NCI-H774 (cell line): ENCODE data around the gene ANP32B.
A peak's percentile ranks its signal among the peaks of the same experiment; 100 is the strongest.
"Not testable (repeated sequence)": the region's sequence is repeated elsewhere in the genome, so short reads cannot be mapped to it uniquely, and the experiment has no call there.

Source experiments
- DNase-seq: peaks from one replicate; lab custom pipeline; 2025; lab: John Stamatoyannopoulos, UW

The ANP32B gene

DNA sequence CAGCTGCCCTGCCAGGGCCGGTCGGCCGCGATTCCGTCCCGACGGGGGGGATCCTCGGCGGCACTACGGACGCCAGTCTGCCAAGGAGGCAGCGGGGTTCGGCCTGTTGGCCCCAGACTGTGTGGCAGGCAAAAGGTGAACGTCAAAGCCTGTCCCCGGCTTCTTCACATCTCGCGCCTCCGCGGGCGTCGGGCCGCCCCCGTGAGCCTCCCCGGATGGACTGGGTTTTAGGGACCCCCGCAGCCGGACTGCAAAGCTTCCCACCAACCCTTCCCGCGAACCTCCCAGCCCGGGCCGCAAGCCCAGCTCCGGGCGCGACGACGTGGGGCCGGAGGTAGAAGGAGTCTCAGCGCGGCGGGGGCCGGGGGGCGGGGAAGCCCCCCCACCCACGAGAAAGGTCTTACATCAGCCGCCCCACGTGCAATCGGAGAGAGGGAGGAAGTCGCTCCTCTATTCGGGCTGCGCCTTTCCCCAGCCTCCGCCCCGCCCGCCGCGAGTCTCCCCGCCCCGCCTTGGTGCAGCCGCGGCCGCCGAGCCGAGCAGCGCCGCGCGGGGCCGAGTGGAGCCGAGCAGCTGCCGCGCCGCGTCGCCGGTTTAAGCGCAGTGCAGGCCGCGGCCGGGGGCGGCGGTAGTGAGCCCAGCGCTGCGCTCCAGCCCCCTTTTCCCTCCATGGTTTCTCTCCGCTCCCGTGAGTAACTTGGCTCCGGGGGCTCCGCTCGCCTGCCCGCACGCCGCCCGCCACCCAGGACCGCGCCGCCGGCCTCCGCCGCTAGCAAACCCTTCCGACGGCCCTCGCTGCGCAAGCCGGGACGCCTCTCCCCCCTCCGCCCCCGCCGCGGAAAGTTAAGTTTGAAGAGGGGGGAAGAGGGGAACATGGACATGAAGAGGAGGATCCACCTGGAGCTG, at the start of gene ANP32B:
ANP32B (plus strand) TSS at position 659 of the 906 bp plus-strand sequence; CDS start at position 874, 215 bp downstream.
- peak; percentile 79 for DNase-seq

DNA sequence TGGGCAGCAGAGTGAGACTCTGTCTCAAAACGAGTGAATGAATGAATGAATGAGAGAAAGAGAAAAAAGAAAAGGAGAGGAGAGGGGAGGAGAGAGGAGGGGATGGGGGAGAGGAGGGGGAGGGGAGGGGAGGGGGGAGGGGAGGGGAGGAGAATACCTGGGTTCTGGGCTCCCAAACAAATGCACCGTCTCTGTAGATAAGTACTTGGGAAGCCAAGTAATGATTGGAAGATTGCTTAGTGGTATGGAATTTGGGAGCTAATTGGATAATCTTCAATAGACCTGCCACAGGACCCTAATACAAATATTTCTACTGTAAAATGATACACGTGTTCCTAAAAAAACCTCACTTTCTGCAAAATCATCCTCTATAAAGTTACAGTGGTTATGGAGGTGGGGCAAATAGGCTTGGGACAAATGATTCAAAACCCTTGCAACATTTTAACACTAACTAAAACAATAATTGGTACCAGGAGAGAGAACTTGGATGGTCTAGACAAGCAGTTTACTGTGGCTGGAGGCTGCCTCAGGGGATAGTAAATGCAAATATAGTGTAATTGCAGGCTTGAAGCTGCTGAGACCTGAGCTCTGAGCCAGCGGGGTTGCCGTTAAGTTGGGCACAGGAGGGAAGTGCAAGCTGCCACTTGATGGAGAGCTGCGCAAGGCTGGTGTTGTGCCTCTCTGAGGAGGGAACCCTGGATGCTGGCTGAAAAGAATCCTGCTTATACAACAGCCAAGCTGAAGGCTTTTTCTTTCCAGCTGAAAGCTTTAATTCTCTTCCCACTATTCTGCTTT, 48.6 kb upstream of the ANP32B start:
- no peak for DNase-seq

DNA sequence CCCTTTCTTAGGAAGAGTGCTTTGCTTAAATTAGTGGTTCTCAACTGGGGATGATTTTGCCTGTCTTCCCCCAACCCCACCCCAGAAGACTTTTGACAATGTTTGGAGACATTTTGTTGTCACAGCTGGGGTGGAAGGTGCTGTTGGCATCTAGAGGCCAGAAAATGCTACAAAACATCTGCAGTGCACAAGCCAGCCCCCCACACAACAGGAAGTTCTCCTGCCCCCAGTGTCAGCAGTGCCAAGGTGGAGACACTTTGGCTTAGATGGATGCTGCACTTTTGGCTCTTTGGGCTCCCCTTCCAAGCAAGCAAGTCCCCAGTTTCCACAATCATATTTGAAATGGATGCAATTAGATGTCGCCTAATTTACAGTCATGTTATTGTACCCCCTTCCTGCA, 47.9 kb upstream of the ANP32B start:
- DNase-seq = no peak

DNA sequence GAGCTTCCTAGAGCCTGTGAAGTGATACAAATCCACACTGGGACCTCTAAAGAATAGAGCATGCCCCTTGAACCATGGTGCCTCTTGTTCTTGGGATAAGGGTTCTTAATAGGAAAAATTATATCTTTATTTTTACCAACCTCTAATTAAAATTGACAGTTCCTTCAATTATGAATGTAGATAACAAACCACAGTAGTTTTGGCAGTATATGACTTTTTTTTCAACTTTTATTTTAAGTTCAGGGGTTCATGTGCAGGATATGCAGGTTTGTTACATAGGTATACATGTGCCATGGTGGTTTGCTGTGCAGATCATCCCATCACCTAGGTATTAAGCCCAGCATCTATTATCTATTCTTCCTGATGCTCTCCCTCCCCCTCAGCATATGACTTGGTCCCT, 46.1 kb upstream of the ANP32B start:
- no peak for DNase-seq

DNA sequence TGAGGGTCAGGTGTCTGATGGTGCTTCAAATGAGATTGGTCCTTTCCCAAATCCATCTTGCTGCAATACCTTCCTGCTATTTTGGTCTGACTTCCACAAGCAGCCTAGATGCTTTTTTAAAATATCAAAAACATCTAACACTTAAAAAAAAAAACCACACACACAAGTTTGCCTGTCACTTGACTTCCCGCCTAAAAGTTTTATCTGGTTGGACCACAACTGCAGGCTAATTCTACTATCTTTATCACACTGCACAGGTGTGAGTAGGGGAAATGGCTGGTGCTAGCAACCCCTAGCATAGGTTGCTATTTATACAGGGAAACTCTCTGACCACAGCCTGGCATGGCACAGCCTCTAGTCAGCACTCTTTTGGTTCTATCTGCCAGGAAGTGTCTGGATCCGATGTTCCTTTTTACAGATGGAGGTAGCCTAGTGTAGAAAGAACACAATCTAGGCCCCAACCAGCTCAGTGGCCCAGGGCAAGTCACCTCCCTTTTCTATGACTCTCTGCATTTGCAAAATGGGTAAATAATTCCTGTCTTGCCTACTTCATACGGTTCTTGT, 45.0 kb upstream of the ANP32B start, which contains the start of gene HEMGN:
HEMGN (minus strand) TSS at position 92 of the 564 bp plus-strand sequence; CDS start at position 56, 36 bp downstream.
- DNase-seq = no peak

DNA sequence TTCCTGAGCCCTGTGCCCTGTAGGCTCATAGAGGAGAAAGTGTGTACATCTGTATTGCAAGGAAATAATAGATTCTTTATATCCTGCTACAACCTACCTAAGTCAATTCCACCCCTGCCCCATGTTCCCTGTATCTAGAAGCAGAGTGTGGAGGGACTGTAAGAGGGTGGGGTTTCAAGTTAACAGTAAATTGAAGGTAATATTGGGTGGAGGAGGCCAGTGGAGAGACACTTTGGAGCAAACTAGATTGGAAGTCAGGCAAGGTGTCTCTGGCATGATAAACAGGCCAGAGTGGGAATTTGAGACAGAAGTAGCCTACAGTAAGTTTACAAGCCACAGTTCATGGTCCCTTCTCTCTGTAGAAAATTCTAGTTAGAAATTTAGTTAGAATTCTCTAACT, 42.9 kb upstream of the ANP32B start:
- DNase-seq = no peak

DNA sequence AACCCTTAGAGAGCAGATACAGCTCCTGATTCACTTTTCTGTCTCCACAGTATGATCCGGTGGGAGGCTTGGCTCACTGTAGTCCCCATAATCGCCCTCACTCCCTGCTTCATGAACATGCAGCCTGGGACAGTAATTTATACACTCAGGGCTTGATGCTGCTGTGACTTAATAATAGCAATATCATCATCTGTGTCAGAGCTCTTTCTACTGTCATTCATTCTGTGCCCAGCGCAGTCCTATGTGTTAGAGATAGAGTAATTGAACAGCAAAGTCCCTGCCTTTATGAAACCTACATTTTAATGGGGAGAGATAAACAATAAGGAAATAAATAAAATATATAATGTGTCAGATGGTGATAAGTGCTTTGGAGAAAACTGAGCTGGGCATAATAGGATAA, 42.4 kb upstream of the ANP32B start:
- DNase-seq = no peak

DNA sequence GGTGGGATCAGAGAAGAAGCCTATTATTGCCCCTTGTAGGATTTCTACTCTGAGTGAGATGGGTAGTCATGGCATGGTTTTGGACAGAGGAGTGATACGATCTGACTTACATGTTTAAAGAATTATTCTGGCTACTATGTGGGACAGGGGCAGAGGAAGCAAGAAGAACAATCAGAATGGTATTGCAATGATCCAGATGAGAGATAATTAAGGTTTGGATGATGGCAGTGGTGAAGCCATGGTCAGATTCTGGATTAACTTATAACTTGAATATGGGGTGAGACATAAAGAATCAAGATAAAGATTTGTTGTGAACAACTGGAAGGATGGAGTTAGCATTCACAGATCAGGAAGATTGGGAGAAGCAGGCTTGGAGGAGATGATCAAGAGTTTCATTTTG, 41.8 kb upstream of the ANP32B start:
- no peak for DNase-seq

DNA sequence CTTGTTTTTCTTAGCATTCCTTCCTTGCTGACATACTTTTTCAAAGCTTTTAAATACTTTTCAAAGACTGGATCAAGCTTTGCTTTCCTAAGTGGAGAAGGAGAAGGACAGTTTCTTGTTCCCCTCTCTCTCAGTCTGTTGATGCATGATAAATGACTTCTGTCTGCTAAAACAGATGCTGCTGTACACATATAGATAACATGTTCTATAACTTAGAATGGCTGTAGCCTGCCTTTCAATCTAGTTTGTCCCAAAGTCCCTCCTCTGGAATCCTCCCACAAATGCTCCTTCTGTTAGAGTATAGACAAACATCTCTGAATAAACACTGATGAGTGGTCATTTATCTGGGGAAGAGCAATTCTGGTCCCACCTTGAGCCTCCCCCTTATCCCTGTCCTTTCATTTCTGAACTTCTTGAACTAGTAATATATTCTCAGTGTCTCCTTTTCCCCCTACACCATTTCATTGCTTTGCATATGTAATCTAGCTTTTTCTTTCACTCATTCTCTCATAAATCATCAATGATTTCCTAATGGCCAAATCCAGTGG, 39.8 kb upstream of the ANP32B start:
- DNase-seq = no peak

DNA sequence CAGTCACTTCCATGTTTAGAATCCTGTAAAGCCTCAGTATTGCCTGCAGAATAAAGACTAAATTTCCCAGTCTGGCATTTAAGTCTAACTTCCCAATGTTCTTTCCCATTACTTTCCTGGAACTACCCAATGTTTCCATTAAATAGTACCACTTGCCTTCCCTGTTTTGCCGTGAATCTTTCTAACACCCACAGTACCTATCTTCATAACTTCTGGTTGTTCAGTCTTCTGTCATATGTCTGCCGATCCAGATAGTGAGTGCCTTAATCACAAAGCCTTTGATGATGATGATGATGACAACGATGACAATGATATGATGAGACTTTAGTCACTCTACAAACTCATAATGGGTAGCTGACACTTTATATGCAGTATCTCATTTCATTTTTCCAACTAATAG, 38.5 kb upstream of the ANP32B start:
- DNase-seq = no peak

DNA sequence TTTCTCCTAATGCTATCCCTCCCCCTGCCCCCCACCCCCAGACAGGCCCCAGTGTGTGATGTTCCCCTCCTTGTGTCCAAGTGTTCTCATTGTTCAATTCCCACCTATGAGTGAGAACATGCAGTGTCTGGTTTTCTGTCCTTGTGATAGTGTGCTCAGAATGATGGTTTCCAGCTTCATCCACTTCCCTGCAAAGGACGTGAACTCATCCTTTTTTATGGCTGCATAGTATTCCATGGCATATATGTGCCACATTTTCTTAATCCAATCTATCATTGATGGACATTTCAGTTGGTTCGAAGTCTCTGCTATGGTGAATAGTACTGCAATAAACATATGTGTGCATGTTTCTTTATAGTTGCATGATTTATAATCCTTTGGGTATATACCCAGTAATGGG, 37.7 kb upstream of the ANP32B start:
- DNase-seq = not testable (repeated sequence)

DNA sequence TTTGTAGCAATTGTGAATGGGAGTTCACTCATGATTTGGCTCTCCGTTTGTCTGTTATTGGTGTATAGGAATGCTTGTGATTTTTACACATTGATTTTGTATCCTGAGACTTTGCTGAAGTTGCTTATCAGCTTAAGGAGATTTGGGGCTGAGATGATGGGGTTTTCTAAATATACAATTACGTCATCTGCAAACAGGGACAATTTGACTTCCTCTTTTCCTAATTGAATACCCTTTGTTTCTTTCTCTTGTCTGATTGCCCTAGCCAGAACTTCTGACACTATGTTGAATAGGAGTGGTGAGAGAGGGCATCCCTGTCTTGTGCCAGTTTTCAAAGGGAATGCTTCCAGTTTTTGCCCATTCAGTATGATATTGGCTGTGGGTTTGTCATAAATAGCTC, 36.0 kb upstream of the ANP32B start:
- DNase-seq = not testable (repeated sequence)

DNA sequence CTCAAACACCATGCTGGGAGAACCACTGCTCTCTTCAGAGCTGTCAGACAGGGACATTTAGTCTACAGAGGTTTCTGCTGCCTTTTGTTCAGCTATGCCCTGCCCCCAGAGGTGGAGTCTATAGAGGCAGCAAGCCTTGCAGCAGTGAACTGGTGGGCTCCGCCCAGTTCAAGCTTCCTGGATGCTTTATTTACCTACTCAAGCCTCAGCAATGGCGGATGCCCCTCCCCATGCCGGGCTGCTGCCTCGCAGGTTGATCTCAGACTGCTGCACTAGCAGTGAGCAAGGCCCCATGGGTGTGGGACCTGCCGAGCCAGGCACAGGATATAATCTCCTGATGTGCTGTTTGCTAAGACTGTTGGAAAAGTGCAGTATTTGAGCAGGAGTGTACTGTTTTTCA, 32.3 kb upstream of the ANP32B start:
- not testable (repeated sequence) for DNase-seq

DNA sequence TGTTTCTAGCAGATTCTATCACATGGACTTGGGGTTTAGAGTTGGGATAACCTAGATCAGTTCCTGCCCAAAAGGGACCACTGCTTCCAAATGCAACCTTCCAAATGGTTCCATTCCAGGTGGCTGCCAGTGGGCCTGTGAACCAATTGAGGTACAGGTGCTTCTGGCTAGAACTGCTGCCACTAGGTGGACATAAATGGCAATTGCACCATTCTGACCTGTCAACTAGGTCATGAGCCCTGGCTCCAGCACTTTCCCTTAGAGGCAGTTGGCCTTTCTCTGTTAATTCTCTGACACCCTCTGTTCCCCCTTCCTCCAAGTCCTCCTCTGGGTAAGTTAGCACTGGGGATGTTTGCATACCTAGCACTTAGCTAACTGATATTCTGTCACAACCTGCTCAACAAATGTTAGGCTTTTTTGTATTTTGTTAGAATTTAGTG, 28.6 kb upstream of the ANP32B start:
- peak; percentile 31 for DNase-seq

DNA sequence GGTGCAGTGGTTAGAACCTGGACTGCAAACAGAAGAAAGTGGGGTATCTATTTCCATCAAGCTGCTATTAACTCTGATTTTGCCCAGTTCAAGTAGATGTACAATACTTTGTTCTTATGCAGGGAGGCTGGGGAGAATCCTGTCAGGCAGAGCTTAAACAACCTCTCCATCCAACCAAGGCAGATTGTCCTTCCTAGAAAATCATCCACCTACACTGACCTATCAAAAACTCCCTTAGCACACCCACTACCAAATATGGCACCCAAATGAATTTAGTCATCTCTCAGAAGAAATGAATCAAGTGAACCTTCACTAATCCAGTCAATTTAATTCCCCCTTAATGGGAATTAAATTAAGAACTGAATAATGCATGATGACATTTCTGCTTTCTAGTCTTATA, 26.8 kb upstream of the ANP32B start:
- DNase-seq = no peak

DNA sequence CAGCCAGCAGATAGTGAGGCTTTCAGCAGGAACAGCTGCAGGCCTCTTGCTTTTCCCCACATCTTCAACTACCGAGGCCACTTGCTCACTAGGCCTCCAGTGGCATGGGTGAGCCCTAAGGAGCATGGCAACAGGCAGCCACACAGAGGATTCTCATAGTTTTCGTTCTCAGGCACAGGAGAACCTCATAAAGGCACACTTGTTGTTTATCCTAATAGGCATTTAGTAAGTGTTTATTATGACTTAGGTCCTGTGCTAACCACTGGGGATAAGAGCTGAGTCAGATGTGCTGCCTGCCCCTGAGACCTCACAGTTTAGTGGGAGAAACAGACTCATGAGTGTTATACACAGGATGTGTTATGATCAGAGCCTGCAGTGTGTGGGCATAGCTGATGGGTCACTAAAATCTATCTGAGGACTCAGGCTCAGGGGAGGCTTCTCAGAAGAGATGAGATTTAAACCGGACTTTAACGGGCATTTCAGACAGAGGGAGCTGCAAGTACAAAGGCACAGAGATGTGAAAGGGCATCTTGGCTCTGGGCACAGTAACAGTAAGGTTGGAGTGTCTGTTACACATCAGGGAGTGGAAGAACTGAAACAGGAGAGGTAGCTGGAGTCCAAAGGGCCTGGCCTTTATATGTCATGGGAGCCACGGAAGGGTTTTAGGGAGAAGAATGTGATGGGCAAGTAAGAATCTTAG, 24.2 kb upstream of the ANP32B start:
- DNase-seq = no peak

DNA sequence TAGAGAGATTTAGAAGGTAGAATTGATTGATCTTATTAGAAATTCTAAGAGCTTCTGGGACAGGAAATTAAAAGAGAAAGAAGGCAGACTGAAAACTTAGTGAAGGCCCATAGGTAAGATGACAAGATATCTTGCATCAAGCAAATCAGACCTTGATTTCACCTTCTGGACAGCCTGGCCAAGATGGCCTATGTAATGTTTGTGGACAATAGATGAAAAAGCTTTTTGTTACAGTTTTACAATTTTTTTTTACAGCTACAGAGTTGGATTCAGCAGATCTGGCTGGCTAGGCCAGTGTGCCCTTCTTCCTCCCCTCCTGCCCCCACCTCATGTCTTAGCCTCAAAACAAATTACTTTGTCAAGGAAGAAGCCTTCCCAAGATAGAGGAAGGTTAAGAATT, 23.6 kb upstream of the ANP32B start:
- no peak for DNase-seq

DNA sequence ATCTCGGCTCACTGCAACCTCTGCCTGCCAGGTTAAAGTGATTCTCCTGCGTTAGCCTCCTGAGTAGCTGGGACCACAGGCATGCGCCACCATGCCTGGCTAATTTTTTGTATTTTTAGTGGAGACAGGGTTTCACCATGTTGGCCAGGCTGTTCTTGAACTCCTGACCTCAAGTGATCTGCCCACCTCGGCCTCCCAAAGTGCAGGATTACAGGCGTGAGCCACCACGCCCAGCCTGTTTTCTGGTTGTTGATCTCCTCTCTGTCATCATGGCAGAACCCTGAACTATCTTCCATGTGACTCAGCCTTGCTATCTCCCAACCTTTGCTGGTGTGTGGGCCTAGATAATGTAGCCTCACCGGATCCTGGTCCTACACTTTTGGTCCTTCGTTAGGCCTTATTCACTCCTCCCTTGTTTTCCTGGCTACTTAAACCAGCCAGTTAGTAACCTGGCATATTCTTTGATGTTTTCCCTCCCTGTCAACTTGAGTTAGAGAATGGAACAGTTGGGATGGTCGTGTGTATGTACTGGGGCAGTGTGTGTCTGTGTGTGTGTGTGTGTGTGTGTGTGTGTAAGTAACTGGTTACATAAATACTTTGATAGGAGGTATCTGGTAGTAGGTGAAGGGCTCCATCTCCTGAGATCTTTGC, 22.3 kb upstream of the ANP32B start:
- DNase-seq = not testable (repeated sequence)

DNA sequence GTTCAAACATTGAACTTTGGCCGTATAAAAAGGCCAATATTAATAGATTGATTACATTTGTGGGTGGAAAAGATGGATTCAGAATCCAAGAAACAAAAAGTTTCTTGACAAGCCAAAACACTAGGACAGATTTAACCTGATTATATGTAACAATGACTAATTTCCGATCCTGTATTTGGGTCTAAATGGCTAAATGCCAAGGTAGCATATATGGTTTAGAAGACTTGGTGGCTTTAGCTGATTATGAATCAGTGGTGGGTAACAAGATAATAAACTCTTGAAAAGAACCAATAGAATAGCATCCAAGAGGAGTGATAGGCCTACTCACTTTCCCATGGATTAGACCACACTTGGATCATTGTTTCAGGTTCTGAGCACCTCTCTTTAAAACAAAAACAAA, 21.8 kb upstream of the ANP32B start:
- DNase-seq = no peak

DNA sequence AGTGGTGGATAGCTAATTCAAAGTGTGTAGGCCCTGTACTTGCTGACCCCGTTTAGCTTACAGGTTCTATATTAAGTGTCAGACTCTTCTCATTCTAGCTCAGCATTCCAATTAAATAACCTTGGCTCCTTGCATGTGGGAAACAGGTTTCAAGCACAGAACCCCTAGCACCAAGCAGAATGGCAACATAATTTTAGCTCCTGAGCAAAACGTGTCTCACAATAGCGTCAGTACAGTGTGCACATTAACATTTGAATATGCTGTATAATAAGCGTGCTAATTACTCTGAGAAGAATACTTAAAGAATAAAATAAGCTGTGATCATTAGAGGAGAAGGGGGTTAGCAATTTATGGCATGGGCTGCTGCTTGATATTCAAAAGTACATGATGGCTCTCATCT, 21.0 kb upstream of the ANP32B start:
- DNase-seq = no peak

DNA sequence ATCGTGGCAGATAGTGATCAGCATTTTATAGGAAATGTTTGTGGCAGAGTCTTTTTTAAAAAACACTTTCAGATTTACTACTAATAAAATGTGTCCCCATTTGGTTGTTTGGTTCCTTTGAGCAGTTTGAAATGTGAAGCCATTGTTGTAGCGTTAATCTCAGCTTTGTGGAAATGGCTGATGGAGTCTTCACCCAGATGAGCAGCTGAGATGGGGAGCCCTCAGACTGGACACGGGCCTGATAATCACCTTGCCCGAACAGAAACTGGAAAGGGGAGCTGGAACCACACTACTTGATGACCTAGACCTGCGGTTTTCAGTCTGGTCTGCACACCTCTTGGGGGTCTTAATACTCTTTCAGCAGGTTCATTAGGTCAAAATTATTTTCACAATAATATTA, 20.6 kb upstream of the ANP32B start:
- no peak for DNase-seq
